Hepatocyte (in vitro differentiated cells): ENCODE data around the gene KASH5.

ENCODE experiments used
- CTCF ChIP-seq: fragments of 200-600 bp; sonication (generic); IDR thresholded peaks from 2 replicates; pipeline ENCODE4 v1.5.1; 2016; ENCODE audit warnings: antibody characterized with exemption, mild to moderate bottlenecking; ENCODE audit not compliant: poor library complexity
- EZH2 ChIP-seq: fragments of 200-600 bp; sonication (generic); IDR thresholded peaks from 2 replicates; pipeline ENCODE4 v1.6.1; 2016; ENCODE audit warnings: antibody characterized with exemption, mild to moderate bottlenecking, borderline replicate concordance
- EZH2phosphoT487 ChIP-seq: fragments of 200-600 bp; sonication (generic); IDR thresholded peaks from one replicate; pipeline ENCODE4 v1.6.1; 2018; ENCODE audit warnings: antibody characterized with exemption, mild to moderate bottlenecking, low read depth, moderate library complexity; ENCODE audit not compliant: unreplicated experiment, severe bottlenecking

- no peak for TF ChIP-seq CTCF
- TF ChIP-seq EZH2, result no peak
- TF ChIP-seq EZH2phosphoT487, result no peak
These were observed 49.3 kb upstream of the KASH5 start for GRCh38 chr19:49338691-49339300.
